ENCODE measurements around the gene SHF.
"Not testable (repeated sequence)": the region's sequence is repeated elsewhere in the genome, so short reads cannot be mapped to it uniquely, and the experiment has no call there.

The SHF gene

DNA sequence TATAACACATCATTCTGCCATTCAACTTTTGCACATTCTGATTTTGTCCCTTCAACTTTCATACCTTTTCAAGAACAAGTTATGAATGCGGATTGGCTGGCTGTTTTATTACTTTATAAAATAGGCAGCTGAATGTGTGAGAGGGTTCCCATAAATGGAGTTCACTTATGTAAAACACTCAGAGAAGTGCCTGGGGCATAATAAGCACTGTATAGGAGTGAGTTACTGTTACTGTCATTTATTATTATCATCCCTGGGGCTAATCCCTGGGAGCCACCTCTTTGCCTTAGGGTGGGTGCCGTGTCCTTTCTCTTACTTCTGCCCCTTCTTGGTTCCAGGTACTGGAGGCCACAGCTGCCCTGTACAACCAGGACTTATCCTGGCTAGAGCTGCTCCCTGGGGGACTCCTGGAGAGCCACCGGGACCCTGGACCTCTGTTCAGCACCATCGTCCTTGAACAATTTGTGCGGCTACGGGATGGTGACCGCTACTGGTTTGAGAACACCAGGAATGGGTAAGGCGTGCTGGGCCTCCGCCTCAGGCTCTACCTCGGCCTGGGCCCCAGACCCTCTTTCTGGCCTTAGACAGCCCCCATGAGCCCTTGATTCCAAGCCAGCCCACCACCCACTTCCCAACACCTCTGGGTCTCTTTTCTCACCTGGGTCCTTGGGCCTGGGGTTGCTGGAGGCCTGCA, 47.1 kb downstream of the SHF start:
- Mint-ChIP-seq H3K36me3 (ENCODE audit: insufficient read depth) (no peaks in the 10 kb centered on the region), H3K9me3 (no peaks in the 10 kb centered on the region), H3K4me1 (ENCODE audit: low read depth in 2 of 2) (peaks cover under 1 to 4% of the 10 kb centered on the region in 2 donors), H3K27ac (no peak overlapping the region), H3K4me3 (no peak overlapping the region), H3K27me3 (peaks cover 11 to 20% of the 10 kb centered on the region in 2 donors)
- ATAC-seq (replicated peaks), result no peak
- DNase-seq, result no peak

DNA sequence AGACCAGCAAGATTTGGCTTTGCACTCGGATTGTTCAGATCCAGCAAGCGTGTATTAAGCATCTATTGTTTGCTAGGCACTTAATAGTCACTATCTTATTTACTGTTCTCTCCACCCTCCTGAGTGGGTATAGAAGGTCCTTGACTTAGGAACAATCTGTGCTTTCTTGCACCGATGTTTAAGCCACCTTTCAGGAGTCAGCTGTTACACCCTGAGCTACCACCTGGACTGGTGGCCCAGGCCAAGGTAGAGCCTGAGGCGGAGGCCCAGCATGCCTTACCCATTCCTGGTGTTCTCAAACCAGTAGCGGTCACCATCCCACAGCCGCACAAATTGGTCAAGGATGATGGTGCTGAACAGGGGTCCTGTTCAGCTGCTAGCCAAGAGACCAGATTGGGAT, 48.0 kb downstream of the SHF start:
- ATAC-seq (replicated peaks) (no peak), DNase-seq (no peak)
- Mint-ChIP-seq H3K27ac (no peak overlapping the region), H3K4me1 (ENCODE audit: low read depth in 2 of 2) (peaks cover 2 to 5% of the 10 kb centered on the region in 2 donors), H3K9me3 (no peaks in the 10 kb centered on the region), H3K4me3 (no peak overlapping the region), H3K36me3 (ENCODE audit: insufficient read depth) (no peaks in the 10 kb centered on the region), H3K27me3 (peaks cover 15 to 22% of the 10 kb centered on the region in 2 donors)

DNA sequence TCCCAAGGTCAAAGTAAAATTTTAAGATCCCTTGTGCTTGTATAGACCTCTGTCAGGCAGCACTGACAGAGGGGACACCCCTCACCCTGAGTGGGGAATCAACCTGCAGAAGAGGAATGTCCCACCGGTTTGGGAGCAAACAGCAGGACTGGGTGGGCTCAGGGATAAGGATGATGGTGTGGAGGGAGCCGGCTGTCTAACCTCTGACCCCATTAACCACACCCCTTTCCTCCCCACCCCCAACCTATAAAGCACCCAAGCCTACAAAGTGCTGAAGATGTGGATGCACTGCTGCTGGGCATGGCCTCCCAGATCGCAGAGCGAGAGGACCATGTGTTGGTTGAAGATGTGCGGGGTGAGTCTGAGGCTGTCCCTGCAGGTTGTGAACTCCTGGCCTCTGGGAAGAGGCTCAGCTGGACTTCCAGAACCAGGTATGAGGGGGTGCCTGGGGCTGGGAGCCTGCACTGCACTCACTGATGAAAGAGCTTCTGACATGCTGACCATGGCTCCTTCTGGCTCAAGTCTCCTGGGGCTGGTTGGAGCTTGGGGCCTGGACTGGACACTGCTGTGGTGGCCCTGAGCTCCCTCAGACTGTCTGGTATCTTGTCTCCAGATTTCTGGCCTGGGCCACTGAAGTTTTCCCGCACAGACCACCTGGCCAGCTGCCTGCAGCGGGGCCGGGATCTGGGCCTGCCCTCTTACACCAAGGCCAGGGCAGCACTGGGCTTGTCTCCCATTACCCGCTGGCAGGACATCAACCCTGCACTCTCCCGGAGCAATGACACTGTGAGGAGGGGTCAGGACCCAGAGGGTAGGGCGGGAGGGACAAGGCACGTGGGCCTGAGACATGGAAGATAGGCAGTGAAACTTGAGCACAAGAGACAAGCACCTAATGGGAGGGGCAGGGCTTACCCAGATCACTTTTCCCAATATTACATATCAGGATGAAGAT, 48.7 kb downstream of the SHF start:
- ATAC-seq (replicated peaks), result no peak
- Mint-ChIP-seq H3K9me3 (no peaks in the 10 kb centered on the region), H3K27me3 (peaks cover 22 to 29% of the 10 kb centered on the region in 2 donors), H3K4me3 (no peak overlapping the region), H3K27ac (no peak overlapping the region), H3K36me3 (ENCODE audit: insufficient read depth) (peaks cover 3% of the 10 kb centered on the region), H3K4me1 (ENCODE audit: low read depth in 2 of 2) (peaks cover 7 to 8% of the 10 kb centered on the region in 2 donors)
- DNase-seq, result no peak

DNA sequence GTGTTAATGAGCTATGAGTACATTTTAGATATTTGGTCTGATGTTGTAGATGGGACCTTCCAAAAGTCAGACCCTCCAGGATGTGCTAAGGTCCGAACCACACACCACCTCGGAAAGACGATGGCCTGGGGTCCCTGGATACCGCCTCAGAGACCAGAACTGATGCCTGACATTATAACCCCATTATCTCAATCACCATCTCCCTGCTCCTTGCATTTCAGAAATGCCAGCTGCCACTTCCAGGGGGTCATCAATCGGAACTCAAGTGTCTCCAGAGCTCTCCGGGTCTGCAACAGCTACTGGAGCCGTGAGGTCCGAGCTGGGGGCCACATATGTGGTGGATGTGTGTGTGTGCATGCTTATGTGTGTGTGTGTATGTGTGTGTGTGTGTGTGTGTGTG, 50.1 kb downstream of the SHF start:
- Mint-ChIP-seq H3K9me3 (no peaks in the 10 kb centered on the region), H3K27ac (no peak overlapping the region), H3K27me3 (peaks cover 36 to 43% of the 10 kb centered on the region in 2 donors), H3K4me1 (ENCODE audit: low read depth in 2 of 2) (peaks cover 7 to 8% of the 10 kb centered on the region in 2 donors), H3K4me3 (no peak overlapping the region), H3K36me3 (ENCODE audit: insufficient read depth) (peaks cover 4% of the 10 kb centered on the region)
- no peak for ATAC-seq (replicated peaks)
- no peak for DNase-seq

- ATAC-seq (replicated peaks) (peak; percentile 35), DNase-seq (no peak)
- peaks cover 7 to 8% of the 10 kb centered on the region in 2 donors for H3K4me1 Mint-ChIP-seq (ENCODE audit: low read depth in 2 of 2)
- peaks cover 4% of the 10 kb centered on the region for H3K36me3 Mint-ChIP-seq (ENCODE audit: insufficient read depth)
- no peaks in the 10 kb centered on the region for H3K9me3 Mint-ChIP-seq
- H3K27me3 Mint-ChIP-seq, result peaks cover 48 to 56% of the 10 kb centered on the region in 2 donors
- peak overlapping the region in 1 of 2 donors; percentile 72 for H3K4me3 Mint-ChIP-seq
- no peak overlapping the region for H3K27ac Mint-ChIP-seq
Measured at GRCh38 chr15:45136378-45136764, 51.4 kb downstream of the SHF start.

GRCh38 chr15:45135705-45136377, 51.9 kb downstream of the SHF start:
- peak; percentile 14 for ATAC-seq (replicated peaks)
- not testable (repeated sequence) for H3K27ac Mint-ChIP-seq; DNase-seq; H3K4me1 Mint-ChIP-seq (ENCODE audit: low read depth in 2 of 2); H3K9me3 Mint-ChIP-seq; H3K36me3 Mint-ChIP-seq (ENCODE audit: insufficient read depth)
- Mint-ChIP-seq H3K4me3 (peak overlapping the region in 1 of 2 donors; percentile 78), H3K27me3 (peaks cover 53 to 61% of the 10 kb centered on the region in 2 donors)

- Mint-ChIP-seq H3K4me1 (ENCODE audit: low read depth in 2 of 2) (peaks cover 7 to 8% of the 10 kb centered on the region in 2 donors), H3K27ac (peak overlapping the region in 1 of 2 donors; percentile 10), H3K27me3 (peaks cover 61 to 67% of the 10 kb centered on the region in 2 donors), H3K36me3 (ENCODE audit: insufficient read depth) (peaks cover 4% of the 10 kb centered on the region), H3K4me3 (peak overlapping the region; percentile 67 to 78), H3K9me3 (no peaks in the 10 kb centered on the region)
- ATAC-seq (replicated peaks) (peak; percentile 72), DNase-seq (no peak)
Measured at GRCh38 chr15:45134682-45135604, 52.8 kb downstream of the SHF start.

GRCh38 chr15:45134046-45134445, 53.7 kb downstream of the SHF start:
- no peak for ATAC-seq (replicated peaks)
- H3K4me3 Mint-ChIP-seq, result peak overlapping the region; percentile 67 to 78

DNA sequence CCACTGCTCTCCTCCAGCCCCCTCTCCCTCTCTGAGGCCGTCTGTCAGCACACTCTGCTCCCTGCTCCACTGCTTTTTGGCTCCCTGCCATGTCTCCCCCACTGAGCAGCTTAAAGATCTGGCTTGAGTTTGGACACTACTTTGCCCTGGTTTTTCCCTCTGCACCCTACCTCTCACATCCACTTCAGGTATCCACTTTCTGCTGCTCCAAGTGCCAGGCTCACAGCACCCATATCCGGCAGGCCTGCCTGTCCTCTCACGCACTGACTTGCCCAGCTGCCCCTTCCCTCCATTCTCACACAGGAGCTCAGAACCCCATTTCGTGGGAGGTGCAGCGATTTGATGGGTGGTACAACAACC, 54.2 kb downstream of the SHF start:
- peaks cover 4% of the 10 kb centered on the region for H3K36me3 Mint-ChIP-seq (ENCODE audit: insufficient read depth)
- DNase-seq, result no peak
- H3K9me3 Mint-ChIP-seq, result no peaks in the 10 kb centered on the region
- no peak overlapping the region for H3K27ac Mint-ChIP-seq
- no peak overlapping the region for H3K4me3 Mint-ChIP-seq
- H3K4me1 Mint-ChIP-seq (ENCODE audit: low read depth in 2 of 2), result peaks cover 7 to 8% of the 10 kb centered on the region in 2 donors
- peaks cover 68 to 74% of the 10 kb centered on the region in 2 donors for H3K27me3 Mint-ChIP-seq
- no peak for ATAC-seq (replicated peaks)

More at GRCh38 chr15:45134046-45134445, 53.7 kb downstream of the SHF start:
- H3K4me1 Mint-ChIP-seq (ENCODE audit: low read depth in 2 of 2), result peaks cover 7 to 8% of the 10 kb centered on the region in 2 donors
- peaks cover 4% of the 10 kb centered on the region for H3K36me3 Mint-ChIP-seq (ENCODE audit: insufficient read depth)
- no peak overlapping the region for H3K27ac Mint-ChIP-seq
- DNase-seq, result no peak
- H3K9me3 Mint-ChIP-seq, result no peaks in the 10 kb centered on the region
- peaks cover 63 to 69% of the 10 kb centered on the region in 2 donors for H3K27me3 Mint-ChIP-seq

DNA sequence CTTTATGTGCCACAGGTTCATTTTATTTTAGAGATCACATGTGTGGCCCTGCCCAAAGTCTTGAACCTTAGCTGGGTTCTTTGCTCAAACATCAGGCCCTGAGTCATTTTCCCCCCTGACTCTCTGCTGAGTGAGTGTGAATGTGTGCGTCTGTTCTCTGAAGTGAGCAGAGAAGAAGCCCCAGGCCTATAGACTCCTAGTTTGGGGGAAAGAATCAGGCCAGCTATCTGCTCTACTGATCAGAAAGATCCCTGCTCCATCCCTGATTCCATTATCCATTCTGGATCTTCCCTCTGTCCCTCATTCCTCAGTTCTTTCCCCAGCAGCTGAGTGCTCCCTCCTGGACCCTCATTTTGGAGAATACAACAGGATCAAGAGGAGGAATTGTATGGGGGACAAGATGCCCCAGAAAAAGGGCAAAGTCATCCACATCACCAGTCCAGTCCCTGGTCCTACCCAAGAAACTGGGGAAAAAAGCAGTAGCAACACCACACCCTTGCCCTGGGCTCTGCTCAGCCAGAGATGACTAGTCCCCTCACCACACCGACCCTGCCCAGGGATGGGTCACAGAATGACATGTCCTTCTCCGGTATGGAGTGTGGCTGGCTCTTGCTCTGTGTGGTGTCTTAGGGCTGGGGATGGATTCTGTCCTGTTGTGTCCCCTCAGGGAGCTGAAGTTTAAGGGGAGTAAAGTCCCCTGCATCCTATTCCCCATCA, 54.8 kb downstream of the SHF start:
- H3K4me1 Mint-ChIP-seq (ENCODE audit: low read depth in 2 of 2), result peaks cover 7 to 8% of the 10 kb centered on the region in 2 donors
- H3K27me3 Mint-ChIP-seq, result peaks cover 73 to 74% of the 10 kb centered on the region in 2 donors
- DNase-seq (no peak), ATAC-seq (replicated peaks) (no peak)
- H3K4me3 Mint-ChIP-seq, result no peak overlapping the region
- peaks cover 4% of the 10 kb centered on the region for H3K36me3 Mint-ChIP-seq (ENCODE audit: insufficient read depth)
- no peak overlapping the region for H3K27ac Mint-ChIP-seq
- H3K9me3 Mint-ChIP-seq, result no peaks in the 10 kb centered on the region

- Mint-ChIP-seq H3K4me3 (no peak overlapping the region), H3K27ac (no peak overlapping the region), H3K4me1 (ENCODE audit: low read depth in 2 of 2) (peaks cover 7 to 8% of the 10 kb centered on the region in 2 donors), H3K9me3 (no peaks in the 10 kb centered on the region), H3K36me3 (ENCODE audit: insufficient read depth) (peaks cover 4% of the 10 kb centered on the region), H3K27me3 (peaks cover 72 to 78% of the 10 kb centered on the region in 2 donors)
- DNase-seq, result no peak
- ATAC-seq (replicated peaks), result no peak
Measured at GRCh38 chr15:45131510-45131909, 56.3 kb downstream of the SHF start.
